Smooth muscle cell (in vitro differentiated cells): ENCODE data around the gene PDE10A. TPM values are rescaled to one million over a fixed set of nuclear protein-coding genes. Genes with fewer than 3 reads are reported as not detected.

Source experiments
- DNase-seq: peaks from one replicate; lab custom pipeline; 2025; ENCODE audit not compliant: unreplicated experiment; lab: John Stamatoyannopoulos, UW
- H2AFZ ChIP-seq: fragments of 200-600 bp; sonication (generic); 2 replicates; pipeline ENCODE4 v1.6.0; 2016; ENCODE audit warnings: antibody characterized with exemption, low read depth, mild to moderate bottlenecking
- H3F3A ChIP-seq: fragments of 200-600 bp; sonication (generic); 2 replicates; pipeline ENCODE4 v1.6.0; 2017; ENCODE audit warnings: antibody characterized with exemption, low read depth
- H3K27ac ChIP-seq: fragments of 200-600 bp; sonication (generic); 2 replicates; pipeline ENCODE4 v1.5.1; 2016; ENCODE audit warnings: low read depth, mild to moderate bottlenecking
- H3K27me3 ChIP-seq: fragments of 200-600 bp; sonication (generic); 2 replicates; pipeline ENCODE4 v1.6.1; 2016; ENCODE audit warnings: low read depth, mild to moderate bottlenecking
- H3K36me3 ChIP-seq: fragments of 200-600 bp; sonication (generic); 2 replicates; pipeline ENCODE4 v1.5.1; 2016; ENCODE audit warnings: low read depth
- H3K4me1 ChIP-seq: fragments of 200-600 bp; sonication (generic); 2 replicates; pipeline ENCODE4 v1.5.1; 2016; ENCODE audit warnings: low read depth
- H3K4me2 ChIP-seq: fragments of 200-600 bp; sonication (generic); 2 replicates; pipeline ENCODE4 v1.6.0; 2016; ENCODE audit warnings: mild to moderate bottlenecking
- H3K4me3 ChIP-seq: fragments of 200-600 bp; sonication (generic); 2 replicates; pipeline ENCODE4 v1.5.1; 2016; ENCODE audit warnings: mild to moderate bottlenecking
- H3K79me2 ChIP-seq: fragments of 200-600 bp; sonication (generic); 2 replicates; pipeline ENCODE4 v1.6.0; 2016; ENCODE audit warnings: low read depth, mild to moderate bottlenecking
- H3K9ac ChIP-seq: fragments of 200-600 bp; sonication (generic); 2 replicates; pipeline ENCODE4 v1.6.0; 2016; ENCODE audit warnings: low read depth
- H3K9me3 ChIP-seq: fragments of 200-600 bp; sonication (generic); replicated peaks from 2 replicates; pipeline ENCODE4 v1.5.1; 2016; ENCODE audit warnings: low read depth
- H4K20me1 ChIP-seq: fragments of 200-600 bp; sonication (generic); 2 replicates; pipeline ENCODE4 v1.6.0; 2016; ENCODE audit warnings: low read depth
- WGBS: methylation state at CpG from one replicate; pipeline ENCODE4 v1.1.7; 2016; ENCODE audit warnings: low lambda C conversion rate; 5-methylcytosine and 5-hydroxymethylcytosine counted together
- polyA plus RNA-seq: library from polyadenylated mRNA; unstranded; fragments of >200 nt; fragmentation: Nextera tagmentation; extraction: Ambion mirVana; gene quantifications from 2 replicates; pipeline ENCODE4 v1.2.1, GENCODE V29; 2016
- total RNA-seq: library from RNA; depleted of rRNA; stranded (reverse); fragments of >200 nt; gene quantifications from 2 replicates; pipeline ENCODE4 v1.2.3, GENCODE V29; 2014
- TF ChIP-seq, protein P1 (sequence below): fragments of 200-600 bp; sonication (generic); IDR thresholded peaks from 2 replicates; pipeline ENCODE4 v1.5.1; 2017; ENCODE audit warnings: borderline replicate concordance, mild to moderate bottlenecking, antibody characterized with exemption; ENCODE audit not compliant: insufficient read depth, poor library complexity, severe bottlenecking

Gene PDE10A
- total and polyA plus RNA-seq, 2 experiments from 2014 or later: 2.0 to 5.6 TPM

DNA sequence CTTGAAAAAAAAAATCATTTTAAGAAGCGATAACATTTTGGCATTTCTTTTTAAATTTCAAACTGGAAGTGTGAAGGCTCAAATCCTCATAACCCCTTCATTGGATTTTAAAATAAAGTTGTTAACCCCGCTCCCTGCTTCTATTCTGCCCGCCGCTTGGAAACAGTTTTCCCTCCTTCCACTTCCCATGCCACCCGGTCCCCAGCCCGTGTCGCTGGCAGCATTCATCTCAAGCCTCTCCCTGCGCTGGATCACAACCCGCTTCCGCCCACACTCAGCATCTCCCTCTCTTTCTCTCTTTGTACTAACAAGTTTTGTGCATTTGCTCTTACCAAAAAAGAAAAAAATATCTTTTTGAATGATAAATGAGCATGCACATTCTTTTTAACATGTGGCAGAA, 15.4 kb upstream of the PDE10A start:
- Histone ChIP-seq H3K27ac (no peak overlapping the region), H3F3A (no peaks in the 10 kb centered on the region), H2AFZ (no peak overlapping the region), H3K9ac (no peak overlapping the region), H3K36me3 (no peaks in the 10 kb centered on the region), H3K4me3 (no peak overlapping the region), H3K4me2 (no peak overlapping the region), H3K9me3 (no peaks in the 10 kb centered on the region), H3K4me1 (no peaks in the 10 kb centered on the region), H3K27me3 (no peaks in the 10 kb centered on the region), H3K79me2 (no peaks in the 10 kb centered on the region), H4K20me1 (no peaks in the 10 kb centered on the region)
- TF ChIP-seq, protein P1, sequence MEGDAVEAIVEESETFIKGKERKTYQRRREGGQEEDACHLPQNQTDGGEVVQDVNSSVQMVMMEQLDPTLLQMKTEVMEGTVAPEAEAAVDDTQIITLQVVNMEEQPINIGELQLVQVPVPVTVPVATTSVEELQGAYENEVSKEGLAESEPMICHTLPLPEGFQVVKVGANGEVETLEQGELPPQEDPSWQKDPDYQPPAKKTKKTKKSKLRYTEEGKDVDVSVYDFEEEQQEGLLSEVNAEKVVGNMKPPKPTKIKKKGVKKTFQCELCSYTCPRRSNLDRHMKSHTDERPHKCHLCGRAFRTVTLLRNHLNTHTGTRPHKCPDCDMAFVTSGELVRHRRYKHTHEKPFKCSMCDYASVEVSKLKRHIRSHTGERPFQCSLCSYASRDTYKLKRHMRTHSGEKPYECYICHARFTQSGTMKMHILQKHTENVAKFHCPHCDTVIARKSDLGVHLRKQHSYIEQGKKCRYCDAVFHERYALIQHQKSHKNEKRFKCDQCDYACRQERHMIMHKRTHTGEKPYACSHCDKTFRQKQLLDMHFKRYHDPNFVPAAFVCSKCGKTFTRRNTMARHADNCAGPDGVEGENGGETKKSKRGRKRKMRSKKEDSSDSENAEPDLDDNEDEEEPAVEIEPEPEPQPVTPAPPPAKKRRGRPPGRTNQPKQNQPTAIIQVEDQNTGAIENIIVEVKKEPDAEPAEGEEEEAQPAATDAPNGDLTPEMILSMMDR: no peak
- 90% methylated on average over 10 of the region's 10 CpGs for WGBS
- no peak for DNase-seq

DNA sequence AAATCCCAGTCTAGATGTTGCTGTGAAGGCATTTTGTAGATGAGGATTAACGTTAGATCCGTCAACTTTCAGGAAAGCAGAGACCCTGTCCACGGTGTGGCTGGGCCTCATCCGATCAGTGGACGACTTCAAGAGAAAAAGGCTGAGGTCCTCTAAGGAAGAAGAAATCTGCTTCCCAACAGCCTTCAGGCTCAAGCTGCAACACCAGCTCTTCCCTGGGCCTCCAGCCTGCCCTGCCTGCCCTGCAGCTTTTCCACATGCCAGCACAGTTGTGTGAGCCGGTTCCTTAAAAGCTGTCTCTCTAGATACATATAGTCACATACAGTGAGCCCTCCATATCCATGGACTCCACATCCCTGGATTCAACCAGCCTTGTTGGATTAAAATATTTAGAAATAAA, 14.1 kb upstream of the PDE10A start:
- TF ChIP-seq, protein P1: no peak
- no peak overlapping the region for H3K9ac ChIP-seq
- DNase-seq: no peak
- no peaks in the 10 kb centered on the region for H3K27me3 ChIP-seq
- no peak overlapping the region for H3K4me2 ChIP-seq
- H3K79me2 ChIP-seq: no peaks in the 10 kb centered on the region
- H3K27ac ChIP-seq: peak overlapping the region; percentile 30
- H3K4me3 ChIP-seq: no peak overlapping the region
- peak overlapping the region; percentile 57 for H2AFZ ChIP-seq
- H3K9me3 ChIP-seq: no peaks in the 10 kb centered on the region
- H3F3A ChIP-seq: no peaks in the 10 kb centered on the region
- no peaks in the 10 kb centered on the region for H4K20me1 ChIP-seq
- no peaks in the 10 kb centered on the region for H3K4me1 ChIP-seq
- 57% methylated on average over 6 of the region's 6 CpGs for WGBS
- no peaks in the 10 kb centered on the region for H3K36me3 ChIP-seq

DNA sequence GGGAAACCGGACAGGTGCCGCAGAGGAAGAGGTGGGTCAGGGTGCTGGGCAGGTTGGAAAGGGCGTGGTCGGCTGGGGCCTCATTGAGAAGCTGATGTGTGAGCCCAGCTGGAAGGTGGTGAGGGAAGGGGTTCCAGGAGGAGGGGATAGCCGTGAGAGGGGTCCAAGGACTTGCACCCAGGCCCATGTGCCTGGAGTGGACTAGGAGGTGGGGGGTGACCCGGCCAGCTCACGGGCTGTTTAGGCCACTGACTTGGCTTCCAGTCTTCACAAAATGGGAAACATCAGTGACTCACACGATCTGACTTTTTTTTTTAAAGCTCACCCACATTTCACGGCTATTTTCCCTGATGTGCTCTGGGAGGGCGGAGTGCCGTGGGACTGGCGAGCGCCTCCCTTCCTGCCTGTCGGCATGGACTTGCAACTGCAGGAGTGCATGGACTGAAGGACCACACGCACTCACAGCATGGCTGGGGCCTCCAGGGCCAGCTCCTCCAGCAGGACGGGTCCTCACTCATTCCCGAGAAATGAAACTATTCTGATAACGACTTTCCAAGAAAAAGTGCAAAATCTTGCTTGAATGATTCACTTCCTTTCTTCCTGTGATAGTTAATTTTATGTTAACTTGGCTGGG, 13.5 kb upstream of the PDE10A start:
- no peaks in the 10 kb centered on the region for H3F3A ChIP-seq
- no peak overlapping the region for H3K4me3 ChIP-seq
- H3K9ac ChIP-seq: no peak overlapping the region
- no peak overlapping the region for H3K4me2 ChIP-seq
- H3K27me3 ChIP-seq: no peaks in the 10 kb centered on the region
- H3K4me1 ChIP-seq: no peaks in the 10 kb centered on the region
- no peaks in the 10 kb centered on the region for H3K79me2 ChIP-seq
- TF ChIP-seq, protein P1: no peak
- no peak for DNase-seq
- WGBS: 71% methylated on average over 18 of the region's 18 CpGs
- H3K36me3 ChIP-seq: no peaks in the 10 kb centered on the region
- H3K27ac ChIP-seq: peak overlapping the region; percentile 30
- no peaks in the 10 kb centered on the region for H4K20me1 ChIP-seq
- H3K9me3 ChIP-seq: no peaks in the 10 kb centered on the region
- peak overlapping the region; percentile 57 for H2AFZ ChIP-seq

DNA sequence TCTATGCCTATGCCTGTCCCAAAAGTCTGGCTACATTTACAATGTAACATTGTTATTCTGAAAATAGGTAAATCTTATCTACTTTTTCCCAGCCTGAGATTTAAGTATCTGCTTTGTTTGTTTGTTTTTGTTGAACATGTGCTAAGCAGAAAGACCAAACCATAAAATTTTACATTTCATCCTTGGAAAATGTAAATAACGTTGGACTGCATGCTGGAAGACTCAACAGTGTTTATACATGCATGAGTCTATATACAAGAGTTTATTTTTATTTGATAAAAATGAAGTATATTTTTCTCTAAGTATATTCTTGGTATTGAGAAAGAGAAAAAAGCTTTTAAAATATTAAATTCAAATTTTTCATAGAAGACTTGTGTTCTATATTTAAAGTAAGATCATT, 12.1 kb upstream of the PDE10A start:
- H3K4me1 ChIP-seq: no peaks in the 10 kb centered on the region
- H3K4me2 ChIP-seq: peak overlapping the region; percentile 35
- no peak for DNase-seq
- no peaks in the 10 kb centered on the region for H3K79me2 ChIP-seq
- no peaks in the 10 kb centered on the region for H3F3A ChIP-seq
- TF ChIP-seq, protein P1: no peak
- peaks cover 6% of the 10 kb centered on the region for H3K27me3 ChIP-seq
- peak overlapping the region; percentile 56 for H2AFZ ChIP-seq
- no peaks in the 10 kb centered on the region for H4K20me1 ChIP-seq
- no peaks in the 10 kb centered on the region for H3K9me3 ChIP-seq
- H3K27ac ChIP-seq: no peak overlapping the region
- 58% methylated on average over 1 of the region's 1 CpG for WGBS
- H3K9ac ChIP-seq: no peak overlapping the region
- no peak overlapping the region for H3K4me3 ChIP-seq
- H3K36me3 ChIP-seq: no peaks in the 10 kb centered on the region
